Prostate gland (tissue), 2 donors: ENCODE results near the gene ZNF155. TPM values are rescaled to one million over a fixed set of nuclear protein-coding genes. Genes with fewer than 3 reads are reported as not detected.

Experiments
- DNase-seq: peaks from one replicate; pipeline ENCODE4 v3.0.0-alpha.2; 2019; ENCODE audit warnings: low spot score
- H3K27ac ChIP-seq, 2 donors: fragments of 200-600 bp; sonication (generic); 2 replicates each; pipeline ENCODE4 v1.5.1; 2017 to 2019
- H3K27me3 ChIP-seq: fragments of 200-600 bp; sonication (generic); replicated peaks from 2 replicates; pipeline ENCODE4 v1.5.1; 2019; ENCODE audit not compliant: insufficient read depth
- H3K36me3 ChIP-seq, 2 donors: fragments of 200-600 bp; sonication (generic); 1 replicate in 1 of 2; 2 replicates in 1 of 2; pipeline versions ENCODE4 v1.5.1 to v1.8.1; 2017 to 2019
- H3K4me1 ChIP-seq: fragments of 200-600 bp; sonication (generic); replicated peaks from 2 replicates; pipeline ENCODE4 v1.5.1; 2019
- H3K4me3 ChIP-seq, 2 donors: fragments of 200-600 bp; sonication (generic); 2 replicates each; pipeline ENCODE4 v1.5.1; 2017 to 2019
- H3K9me3 ChIP-seq: fragments of 200-600 bp; sonication (generic); 2 replicates; pipeline ENCODE4 v1.5.1; 2017
- POLR2A ChIP-seq: fragments of 450-650 bp; IDR thresholded peaks from one replicate; pipeline ENCODE4 v1.6.1; 2016; ENCODE audit warnings: antibody characterized with exemption, mild to moderate bottlenecking
- POLR2AphosphoS5 ChIP-seq: sonication (generic); formaldehyde crosslinking; IDR thresholded peaks from one replicate; pipeline ENCODE4 v1.6.1; 2017; ENCODE audit warnings: antibody characterized with exemption
- WGBS: methylation state at CpG from one replicate; pipeline ENCODE4 v1.1.5; 2018; 5-methylcytosine and 5-hydroxymethylcytosine counted together
- intact Hi-C: fragments of 100-400 bp; cut with DNase I; formaldehyde crosslinking; loops from one replicate; pipeline ENCODE4 v1.14.2; 2022
- total RNA-seq, 2 donors: library from RNA; depleted of rRNA; stranded (reverse); fragments of >200 nt; gene quantifications; one replicate each; pipeline ENCODE4 v1.1.0, GENCODE V29; 2016
- TF ChIP-seq, protein P1 (sequence below), 4 experiments: fragments of 200-600 bp in 2 of 4; fragments of 450-650 bp in 2 of 4; sonication (generic) in 2 of 4; IDR thresholded peaks; 1 replicate in 3 of 4; 2 replicates in 1 of 4; pipeline ENCODE4 v1.5.1; 2016 to 2019; ENCODE audit warnings: antibody characterized with exemption in 4 of 4, mild to moderate bottlenecking in 2 of 4, moderate library complexity in 2 of 4

ZNF155 gene
- total RNA-seq, 2 donors from 2014 or later, result 8.0 to 9.9 TPM

DNA sequence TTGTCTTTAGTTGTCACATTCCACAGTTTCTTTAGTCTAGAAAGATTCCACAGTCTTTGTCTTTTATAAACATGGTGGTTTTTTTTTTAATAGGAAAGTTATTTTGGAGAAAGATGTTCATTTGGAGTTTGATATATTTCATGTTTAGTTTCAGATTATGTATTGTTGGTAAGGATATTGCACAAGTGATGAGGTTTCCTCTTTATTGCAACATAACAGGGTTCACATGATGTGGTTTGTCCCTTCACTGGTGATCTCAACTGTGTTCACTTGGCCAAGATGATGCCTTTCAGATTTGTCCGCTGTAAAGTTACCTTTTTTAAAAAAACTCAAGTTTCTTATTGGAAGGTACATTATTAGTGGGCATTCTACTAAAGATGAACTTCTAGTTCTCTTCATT lies 22.0 kb downstream of the ZNF155 start:
- intact Hi-C loops, result loop anchor here (10.0 kb wide), 1 partner anchor 89 kb away; the partner anchor contains the start of gene ZNF224
- Histone ChIP-seq H3K27ac (no peak overlapping the region), H3K4me3 (no peak overlapping the region), H3K27me3 (no peaks in the 10 kb centered on the region), H3K36me3 (peaks cover 21 to 40% of the 10 kb centered on the region in 2 donors), H3K9me3 (no peaks in the 10 kb centered on the region), H3K4me1 (no peaks in the 10 kb centered on the region)
- 88% methylated on average over 1 of the region's 1 CpG for WGBS
- TF ChIP-seq POLR2AphosphoS5 (no peak), POLR2A (no peak)
- TF ChIP-seq, protein P1, sequence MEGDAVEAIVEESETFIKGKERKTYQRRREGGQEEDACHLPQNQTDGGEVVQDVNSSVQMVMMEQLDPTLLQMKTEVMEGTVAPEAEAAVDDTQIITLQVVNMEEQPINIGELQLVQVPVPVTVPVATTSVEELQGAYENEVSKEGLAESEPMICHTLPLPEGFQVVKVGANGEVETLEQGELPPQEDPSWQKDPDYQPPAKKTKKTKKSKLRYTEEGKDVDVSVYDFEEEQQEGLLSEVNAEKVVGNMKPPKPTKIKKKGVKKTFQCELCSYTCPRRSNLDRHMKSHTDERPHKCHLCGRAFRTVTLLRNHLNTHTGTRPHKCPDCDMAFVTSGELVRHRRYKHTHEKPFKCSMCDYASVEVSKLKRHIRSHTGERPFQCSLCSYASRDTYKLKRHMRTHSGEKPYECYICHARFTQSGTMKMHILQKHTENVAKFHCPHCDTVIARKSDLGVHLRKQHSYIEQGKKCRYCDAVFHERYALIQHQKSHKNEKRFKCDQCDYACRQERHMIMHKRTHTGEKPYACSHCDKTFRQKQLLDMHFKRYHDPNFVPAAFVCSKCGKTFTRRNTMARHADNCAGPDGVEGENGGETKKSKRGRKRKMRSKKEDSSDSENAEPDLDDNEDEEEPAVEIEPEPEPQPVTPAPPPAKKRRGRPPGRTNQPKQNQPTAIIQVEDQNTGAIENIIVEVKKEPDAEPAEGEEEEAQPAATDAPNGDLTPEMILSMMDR (IDR thresholded peaks at IDR 0.05), result no peak
- no peak for DNase-seq

DNA sequence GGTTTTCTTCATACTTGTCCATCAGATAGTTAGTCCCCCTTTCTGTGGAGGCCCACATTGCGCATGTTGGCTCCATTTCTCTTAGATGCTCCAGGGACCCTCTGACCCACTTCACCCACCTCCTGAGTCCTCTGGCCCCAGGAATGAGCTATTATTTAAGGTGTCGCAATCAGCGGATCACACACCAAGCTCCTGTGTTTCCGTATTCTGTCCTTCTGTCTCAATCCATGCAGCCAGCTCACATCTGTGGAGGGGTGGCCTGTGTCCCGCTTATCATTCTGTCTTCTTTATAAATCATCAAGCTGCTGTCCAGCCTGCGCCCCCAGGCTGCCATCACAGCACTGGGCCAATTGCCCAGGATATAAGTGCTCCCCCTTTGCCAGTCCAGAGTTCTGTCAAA lies 23.5 kb downstream of the ZNF155 start:
- intact Hi-C loops, result loop anchor here (10.0 kb wide), 1 partner anchor 87 kb away; the partner anchor contains the start of gene ZNF224
- DNase-seq, result no peak
- over 99% methylated on average over 6 of the region's 6 CpGs for WGBS
- Histone ChIP-seq H3K36me3 (peaks cover 23 to 45% of the 10 kb centered on the region in 2 donors), H3K9me3 (no peaks in the 10 kb centered on the region), H3K27ac (no peak overlapping the region), H3K4me3 (no peak overlapping the region), H3K27me3 (no peaks in the 10 kb centered on the region), H3K4me1 (no peaks in the 10 kb centered on the region)
- TF ChIP-seq, protein P1 (IDR thresholded peaks at IDR 0.05), result no peak
- TF ChIP-seq POLR2AphosphoS5, result no peak
- TF ChIP-seq POLR2A, result no peak

DNA sequence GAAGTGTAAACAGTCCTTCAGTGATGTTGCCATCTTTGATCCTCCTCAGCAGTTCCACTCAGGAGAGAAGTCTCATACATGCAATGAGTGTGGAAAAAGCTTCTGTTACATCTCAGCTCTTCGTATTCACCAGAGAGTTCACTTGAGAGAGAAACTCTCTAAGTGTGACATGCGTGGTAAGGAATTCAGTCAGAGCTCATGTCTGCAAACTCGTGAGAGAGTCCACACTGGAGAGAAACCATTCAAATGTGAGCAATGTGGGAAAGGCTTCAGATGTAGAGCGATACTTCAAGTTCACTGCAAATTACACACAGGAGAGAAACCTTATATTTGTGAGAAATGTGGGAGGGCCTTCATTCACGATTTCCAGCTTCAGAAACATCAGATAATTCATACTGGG lies 26.5 kb downstream of the ZNF155 start:
- intact Hi-C loops, result no loop called here
- Histone ChIP-seq H3K27ac (no peak overlapping the region), H3K27me3 (no peaks in the 10 kb centered on the region), H3K9me3 (no peaks in the 10 kb centered on the region), H3K36me3 (peaks cover 23 to 45% of the 10 kb centered on the region in 2 donors), H3K4me3 (no peak overlapping the region), H3K4me1 (no peaks in the 10 kb centered on the region)
- DNase-seq, result no peak
- no peak for TF ChIP-seq POLR2AphosphoS5
- TF ChIP-seq, protein P1 (IDR thresholded peaks at IDR 0.05), result no peak
- no peak for TF ChIP-seq POLR2A
- 94% methylated on average over 5 of the region's 5 CpGs for WGBS

DNA sequence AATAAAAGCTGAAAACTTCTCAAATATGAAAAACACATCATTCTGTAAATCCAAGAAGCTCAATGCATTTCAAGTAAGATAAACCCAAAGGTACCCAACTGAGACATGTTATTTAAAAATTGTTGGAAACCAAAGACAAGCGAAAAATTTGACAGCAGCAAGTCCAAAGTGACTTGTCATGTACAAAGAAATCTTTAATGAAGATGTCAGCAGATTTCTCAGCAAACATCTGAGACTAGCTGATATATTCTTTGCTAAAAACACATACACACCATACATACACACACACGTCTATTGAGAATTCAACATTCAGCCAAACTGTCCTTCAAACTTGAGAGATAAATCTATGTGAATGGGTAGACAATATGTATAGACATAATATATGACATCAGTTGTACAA lies 35.5 kb downstream of the ZNF155 start:
- 51% methylated on average over 2 of the region's 2 CpGs for WGBS
- H3K4me1 ChIP-seq, result no peaks in the 10 kb centered on the region
- DNase-seq, result no peak
- no peaks in the 10 kb centered on the region for H3K9me3 ChIP-seq
- no peaks in the 10 kb centered on the region for H3K27me3 ChIP-seq
- no peaks in the 10 kb centered on the region for H3K36me3 ChIP-seq
- no peak overlapping the region for H3K4me3 ChIP-seq
- no peak overlapping the region for H3K27ac ChIP-seq
- intact Hi-C loops, result no loop called here
- TF ChIP-seq, protein P1 (IDR thresholded peaks at IDR 0.05), result no peak
- no peak for TF ChIP-seq POLR2A
- no peak for TF ChIP-seq POLR2AphosphoS5

DNA sequence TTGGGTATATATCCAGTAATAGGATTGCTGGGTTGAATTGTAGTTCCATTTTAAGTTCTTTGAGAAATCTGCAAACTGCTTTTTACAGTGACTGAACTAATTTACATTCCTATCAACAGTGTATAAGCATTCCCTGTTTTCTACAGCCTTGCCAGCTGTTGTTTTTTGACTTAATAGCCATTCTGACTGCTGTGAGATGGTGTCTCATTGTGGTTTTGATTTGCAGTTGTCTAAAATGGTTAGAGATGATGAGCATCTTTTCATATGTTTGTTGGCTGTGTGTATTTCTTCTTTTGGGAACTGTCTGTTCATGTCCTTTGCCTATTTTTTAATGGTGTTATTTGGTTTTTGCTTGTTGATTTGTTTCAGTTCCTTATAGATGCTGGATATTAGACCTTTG lies 37.2 kb downstream of the ZNF155 start:
- Histone ChIP-seq H3K9me3 (no peaks in the 10 kb centered on the region), H3K4me3 (no peak overlapping the region), H3K36me3 (no peaks in the 10 kb centered on the region), H3K27me3 (no peaks in the 10 kb centered on the region), H3K4me1 (no peaks in the 10 kb centered on the region), H3K27ac (no peak overlapping the region)
- no peak for TF ChIP-seq POLR2AphosphoS5
- TF ChIP-seq POLR2A, result no peak
- TF ChIP-seq, protein P1 (IDR thresholded peaks at IDR 0.05), result no peak
- no peak for DNase-seq
- intact Hi-C loops, result no loop called here
